Testis (tissue), 3 donors: ENCODE data around the gene RAB8A. TPM values are rescaled to one million over a fixed set of nuclear protein-coding genes. Genes with fewer than 3 reads are reported as not detected.

Experiments
- DNase-seq: peaks from one replicate; pipeline ENCODE4 v3.0.0-alpha.2; 2019
- H3K27ac ChIP-seq, 2 donors: fragments of 200-600 bp; sonication (generic); one replicate each; pipeline ENCODE4 v1.5.1; 2019
- H3K27me3 ChIP-seq: fragments of 200-600 bp; sonication (generic); one replicate; pipeline ENCODE4 v1.5.1; 2019
- H3K36me3 ChIP-seq: fragments of 200-600 bp; sonication (generic); one replicate; pipeline ENCODE4 v1.5.1; 2017; ENCODE audit warnings: low read depth; ENCODE audit errors: missing control alignments
- H3K4me1 ChIP-seq: fragments of 200-600 bp; sonication (generic); one replicate; pipeline ENCODE4 v1.5.1; 2019
- H3K4me3 ChIP-seq, 2 donors: fragments of 200-600 bp; sonication (generic); one replicate each; pipeline ENCODE4 v1.5.1; 2017 to 2019
- H3K9me3 ChIP-seq: fragments of 200-600 bp; sonication (generic); one replicate; pipeline ENCODE4 v1.5.1; 2017
- CTCF ChIP-seq, 3 experiments: fragments of 450-650 bp in 2 of 3; fragments of 200-600 bp in 1 of 3; sonication (generic) in 1 of 3; IDR thresholded peaks; one replicate each; pipeline ENCODE4 v1.5.1; 2016 to 2019; ENCODE audit warnings: antibody characterized with exemption in 3 of 3, mild to moderate bottlenecking in 2 of 3, moderate library complexity in 1 of 3
- POLR2A ChIP-seq: fragments of 450-650 bp; IDR thresholded peaks from one replicate; pipeline ENCODE4 v1.6.1; 2017; ENCODE audit warnings: antibody characterized with exemption, mild to moderate bottlenecking, moderate library complexity
- WGBS, 2 donors: methylation state at CpG; one replicate each; pipeline ENCODE4 v1.1.5; 2018; 5-methylcytosine and 5-hydroxymethylcytosine counted together
- intact Hi-C: fragments of 100-400 bp; cut with DNase I; formaldehyde crosslinking; loops from one replicate; pipeline ENCODE4 v1.15.1; 2023; ENCODE audit warnings: low total_unique reads
- polyA plus RNA-seq: library from polyadenylated mRNA; stranded (reverse); fragments of 350-450 nt; fragmentation: Illumina TruSeq; extraction: RNeasy Lipid Tissue Mini Kit (QIAGEN cat#74804); gene quantifications from one replicate; pipeline ENCODE4 v1.2.3, GENCODE V29; 2014; ENCODE audit warnings: low read depth, low replicate concordance; ENCODE audit not compliant: insufficient read depth
- total RNA-seq, 2 donors: library from RNA; depleted of rRNA; stranded (reverse); fragments of >200 nt; gene quantifications; one replicate each; pipeline ENCODE4 v1.2.3, GENCODE V29; 2016

RAB8A gene
- total and polyA plus RNA-seq, 3 donors from 2014 or later, result 45.9 to 69.0 (median 63.3) TPM

- H3K4me1 ChIP-seq, result peaks cover 4% of the 10 kb centered on the region
- H3K27ac ChIP-seq, result no peak overlapping the region
- no peak for DNase-seq
- H3K27me3 ChIP-seq, result no peaks in the 10 kb centered on the region
- WGBS, 2 donors, result 95 to 96% methylated on average over 4 of the region's 4 CpGs
- no peak for TF ChIP-seq CTCF (IDR thresholded peaks at IDR 0.05)
- TF ChIP-seq POLR2A, result no peak
- H3K36me3 ChIP-seq, result no peaks in the 10 kb centered on the region
- no peak overlapping the region for H3K4me3 ChIP-seq
- H3K9me3 ChIP-seq, result no peaks in the 10 kb centered on the region
- intact Hi-C loops, result no loop called here
These were observed 23.9 kb downstream of the RAB8A start for GRCh38 chr19:16135430-16136127.

GRCh38 chr19:16136185-16136999 is 24.7 kb downstream of the RAB8A start:
- Histone ChIP-seq H3K4me3 (no peak overlapping the region), H3K4me1 (peaks cover 4% of the 10 kb centered on the region), H3K27me3 (no peaks in the 10 kb centered on the region), H3K36me3 (no peaks in the 10 kb centered on the region), H3K9me3 (no peaks in the 10 kb centered on the region), H3K27ac (no peak overlapping the region)
- TF ChIP-seq CTCF (IDR thresholded peaks at IDR 0.05) (no peak), POLR2A (no peak)
- DNase-seq, result no peak
- intact Hi-C loops, result no loop called here
- WGBS, 2 donors, result 46 to 55% methylated on average over 15 to 16 of the region's 16 CpGs

DNA sequence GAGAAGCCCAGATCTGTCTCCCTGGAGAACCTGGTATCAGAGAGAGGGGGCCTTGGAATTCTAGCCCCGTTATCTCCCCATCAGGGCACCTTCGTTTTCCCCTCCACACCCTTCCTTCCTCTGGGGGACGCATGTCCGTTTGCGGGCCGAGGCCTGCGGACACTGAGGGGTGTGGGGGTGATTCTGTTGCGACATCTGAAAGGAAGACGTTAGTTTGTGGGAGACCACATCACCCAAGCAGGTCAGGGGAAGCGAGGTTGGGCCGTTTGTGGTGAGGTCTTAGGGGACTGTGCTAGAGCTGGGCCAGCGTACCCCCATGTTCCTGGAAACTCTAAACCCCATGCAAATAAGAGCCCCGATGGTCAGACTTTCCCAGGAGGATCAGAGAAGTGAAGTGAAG is 28.1 kb downstream of the RAB8A start:
- TF ChIP-seq POLR2A (no peak), CTCF (IDR thresholded peaks at IDR 0.05) (no peak)
- Histone ChIP-seq H3K27ac (no peak overlapping the region), H3K36me3 (no peaks in the 10 kb centered on the region), H3K4me1 (peaks cover 4% of the 10 kb centered on the region), H3K27me3 (no peaks in the 10 kb centered on the region), H3K9me3 (no peaks in the 10 kb centered on the region), H3K4me3 (no peak overlapping the region)
- no peak for DNase-seq
- WGBS, 2 donors, result 62 to 81% methylated on average over 11 to 13 of the region's 13 CpGs
- intact Hi-C loops, result no loop called here

GRCh38 chr19:16141043-16141442 is 29.4 kb downstream of the RAB8A start:
- Histone ChIP-seq H3K4me1 (peaks cover 2% of the 10 kb centered on the region), H3K27me3 (no peaks in the 10 kb centered on the region), H3K4me3 (no peak overlapping the region), H3K36me3 (no peaks in the 10 kb centered on the region), H3K27ac (no peak overlapping the region), H3K9me3 (no peaks in the 10 kb centered on the region)
- TF ChIP-seq POLR2A (no peak), CTCF (IDR thresholded peaks at IDR 0.05) (no peak)
- DNase-seq, result no peak
- intact Hi-C loops, result no loop called here
- WGBS, 2 donors, result 71 to 100% methylated on average over 1 to 4 of the region's 4 CpGs
